Dedifferentiated amniotic fluid mesenchymal stem cell (primary cell): ENCODE measurements around the gene LANCL2.

ENCODE experiments used
- DNase-seq: peaks from one replicate; pipeline ENCODE4 v3.0.0-alpha.2; 2016; ENCODE audit errors: extremely low spot score

Gene LANCL2

GRCh38 chr7:55437375-55437774 lies 72.2 kb downstream of the LANCL2 start:
- no peak for DNase-seq

- DNase-seq, result no peak
Observed at GRCh38 chr7:55438085-55438756, 73.1 kb downstream of the LANCL2 start.

- no peak for DNase-seq
Observed at GRCh38 chr7:55438757-55439525, 73.8 kb downstream of the LANCL2 start.

GRCh38 chr7:55439627-55440026 lies 74.5 kb downstream of the LANCL2 start:
- DNase-seq, result no peak

- no peak for DNase-seq
Observed at GRCh38 chr7:55440040-55440690, 75.0 kb downstream of the LANCL2 start.

GRCh38 chr7:55441002-55441401 lies 75.9 kb downstream of the LANCL2 start:
- DNase-seq, result no peak

- DNase-seq, result peak; percentile 25
Observed at GRCh38 chr7:55441774-55442522, 76.8 kb downstream of the LANCL2 start.

- DNase-seq, result no peak
Observed at GRCh38 chr7:55444786-55445185, 79.6 kb downstream of the LANCL2 start.

- no peak for DNase-seq
Observed at GRCh38 chr7:55448526-55448925, 83.4 kb downstream of the LANCL2 start.

- DNase-seq, result no peak
Observed at GRCh38 chr7:55449205-55449991, 84.3 kb downstream of the LANCL2 start.

GRCh38 chr7:55449992-55450535 lies 84.9 kb downstream of the LANCL2 start:
- DNase-seq, result no peak

GRCh38 chr7:55452971-55453370 lies 87.8 kb downstream of the LANCL2 start:
- no peak for DNase-seq

- no peak for DNase-seq
Observed at GRCh38 chr7:55457801-55458200, 92.7 kb downstream of the LANCL2 start.

GRCh38 chr7:55458351-55458750 lies 93.2 kb downstream of the LANCL2 start:
- DNase-seq, result no peak

GRCh38 chr7:55463686-55464262 lies 98.6 kb downstream of the LANCL2 start:
- no peak for DNase-seq

- no peak for DNase-seq
Observed at GRCh38 chr7:55464422-55464821, 99.3 kb downstream of the LANCL2 start.

GRCh38 chr7:55465691-55466090 lies 100.6 kb downstream of the LANCL2 start:
- no peak for DNase-seq

- DNase-seq, result no peak
Observed at GRCh38 chr7:55467047-55467593, 102.0 kb downstream of the LANCL2 start.

- DNase-seq, result no peak
Observed at GRCh38 chr7:55468495-55468894, 103.4 kb downstream of the LANCL2 start.

- no peak for DNase-seq
Observed at GRCh38 chr7:55469271-55469681, 104.1 kb downstream of the LANCL2 start.
